HEK293 (cell line): ENCODE measurements around the gene TUT4.

Experiments used
- CTCF ChIA-PET: fragments of 350-600 bp; formaldehyde crosslinking; extraction: SDS; loops from one replicate; lab custom pipeline; 2021; ENCODE audit warnings: antibody characterized with exemption; lab: Yijun Ruan, JAX
- POLR2A ChIA-PET: fragments of 300-600 bp; formaldehyde crosslinking; extraction: SDS; loops from one replicate; lab custom pipeline; 2020; ENCODE audit warnings: antibody characterized with exemption, inconsistent platforms; lab: Yijun Ruan, JAX
- H3K27ac ChIP-seq: fragments of 200-500 bp; sonication (Bioruptor generic); 2 replicates; pipeline ENCODE4 v1.5.1; 2014; ENCODE audit warnings: low read depth, low read length, control low read depth, inconsistent platforms; ENCODE audit errors: extremely low read depth
- H3K36me3 ChIP-seq, 2 experiments: fragments of 200-500 bp in 1 of 2; sonication (Bioruptor generic) in 1 of 2; 1 replicate in 1 of 2; 2 replicates in 1 of 2; pipeline ENCODE4 v1.5.1; 2014 to 2017; ENCODE audit warnings: inconsistent platforms in 2 of 2, low read length in 2 of 2; ENCODE audit not compliant: control insufficient read depth in 2 of 2, insufficient read depth in 1 of 2
- H3K4me1 ChIP-seq: fragments of 200-500 bp; sonication (Bioruptor generic); 2 replicates; pipeline ENCODE4 v1.5.1; 2014; ENCODE audit warnings: mild to moderate bottlenecking, low read length, inconsistent platforms; ENCODE audit not compliant: control insufficient read depth, insufficient read depth
- H3K4me3 ChIP-seq: 2 replicates; pipeline ENCODE4 v1.5.1; 2011; ENCODE audit warnings: low read depth, mild to moderate bottlenecking, control low read depth, low read length, moderate library complexity
- H3K9me3 ChIP-seq: fragments of 200-500 bp; sonication (Bioruptor generic); 2 replicates; pipeline ENCODE4 v1.5.1; 2014; ENCODE audit warnings: low read depth, low read length, inconsistent platforms; ENCODE audit not compliant: control insufficient read depth, insufficient read depth
- GLI2 ChIP-seq: fragments of 450-650 bp; formaldehyde crosslinking; IDR thresholded peaks from 2 replicates; pipeline ENCODE4; 2017; ENCODE audit warnings: missing biosample characterization, missing genetic modification characterization, low read depth, borderline replicate concordance
- KLF1 ChIP-seq: fragments of 450-650 bp; formaldehyde crosslinking; IDR thresholded peaks from 2 replicates; pipeline ENCODE4 v1.5.1; 2016; ENCODE audit warnings: missing biosample characterization, missing genetic modification characterization
- KLF8 ChIP-seq: fragments of 450-650 bp; formaldehyde crosslinking; IDR thresholded peaks from 2 replicates; pipeline ENCODE4 v1.5.1; 2016; ENCODE audit warnings: missing biosample characterization, missing genetic modification characterization
- SCRT1 ChIP-seq: fragments of 450-650 bp; formaldehyde crosslinking; IDR thresholded peaks from 2 replicates; pipeline ENCODE4 v1.5.1; 2016; ENCODE audit warnings: missing biosample characterization, missing genetic modification characterization, borderline replicate concordance
- ZEB2 ChIP-seq: fragments of 450-650 bp; formaldehyde crosslinking; IDR thresholded peaks from 2 replicates; pipeline ENCODE4 v1.5.1; 2016; ENCODE audit warnings: missing biosample characterization, missing genetic modification characterization
- ZNF114 ChIP-seq: fragments of 450-650 bp; formaldehyde crosslinking; IDR thresholded peaks from 2 replicates; pipeline ENCODE4 v1.5.0; 2017; ENCODE audit warnings: missing biosample characterization, missing genetic modification characterization
- ZNF132 ChIP-seq: fragments of 450-650 bp; formaldehyde crosslinking; IDR thresholded peaks from 2 replicates; pipeline ENCODE4 v1.5.1; 2017; ENCODE audit warnings: missing biosample characterization, missing genetic modification characterization, borderline replicate concordance
- ZNF140 ChIP-seq: fragments of 450-650 bp; formaldehyde crosslinking; IDR thresholded peaks from 2 replicates; pipeline ENCODE4 v1.5.1; 2016; ENCODE audit warnings: missing biosample characterization, missing genetic modification characterization
- ZNF175 ChIP-seq: fragments of 450-650 bp; formaldehyde crosslinking; IDR thresholded peaks from 2 replicates; pipeline ENCODE4 v1.5.1; 2016; ENCODE audit warnings: missing biosample characterization, missing genetic modification characterization
- ZNF366 ChIP-seq: fragments of 450-650 bp; formaldehyde crosslinking; conservative IDR thresholded peaks from 2 replicates; pipeline ENCODE4 v1.5.1; 2016; ENCODE audit warnings: missing biosample characterization, missing genetic modification characterization
- ZNF426 ChIP-seq: fragments of 450-650 bp; formaldehyde crosslinking; IDR thresholded peaks from 2 replicates; pipeline ENCODE4 v1.5.1; 2017; ENCODE audit warnings: missing biosample characterization, missing genetic modification characterization, mild to moderate bottlenecking, inconsistent platforms, moderate library complexity
- ZNF48 ChIP-seq: fragments of 450-650 bp; formaldehyde crosslinking; IDR thresholded peaks from 2 replicates; pipeline ENCODE4 v1.5.1; 2016; ENCODE audit warnings: missing biosample characterization, missing genetic modification characterization
- ZNF561 ChIP-seq: fragments of 450-650 bp; IDR thresholded peaks from 2 replicates; pipeline ENCODE4 v1.5.1; 2018; ENCODE audit warnings: missing biosample characterization, missing genetic modification characterization, borderline replicate concordance
- ZNF571 ChIP-seq: fragments of 450-650 bp; formaldehyde crosslinking; IDR thresholded peaks from 2 replicates; pipeline ENCODE4 v1.5.0; 2017; ENCODE audit warnings: missing biosample characterization, missing genetic modification characterization
- ZNF629 ChIP-seq: fragments of 450-650 bp; formaldehyde crosslinking; IDR thresholded peaks from 2 replicates; pipeline ENCODE4 v1.5.1; 2017; ENCODE audit warnings: missing biosample characterization, missing genetic modification characterization
- ZNF660 ChIP-seq: fragments of 450-650 bp; IDR thresholded peaks from 2 replicates; pipeline ENCODE4 v1.5.1; 2018; ENCODE audit warnings: missing biosample characterization, mild to moderate bottlenecking, missing genetic modification characterization
- TF ChIP-seq, protein P1 (sequence below): fragments of 450-650 bp; formaldehyde crosslinking; IDR thresholded peaks from 2 replicates; pipeline ENCODE4 v1.5.1; 2016; ENCODE audit warnings: missing biosample characterization, missing genetic modification characterization
- TF ChIP-seq, protein P2 (sequence below): fragments of 450-650 bp; formaldehyde crosslinking; IDR thresholded peaks from 2 replicates; pipeline ENCODE4 v1.5.1; 2016; ENCODE audit warnings: missing biosample characterization, missing genetic modification characterization
- TF ChIP-seq, protein P3 (sequence below): fragments of 450-650 bp; formaldehyde crosslinking; IDR thresholded peaks from 2 replicates; pipeline ENCODE4 v1.5.1; 2016; ENCODE audit warnings: missing biosample characterization, missing genetic modification characterization
- TF ChIP-seq, protein P4 (sequence below): fragments of 450-650 bp; formaldehyde crosslinking; IDR thresholded peaks from 2 replicates; pipeline ENCODE4 v1.5.1; 2016; ENCODE audit warnings: missing biosample characterization, missing genetic modification characterization, borderline replicate concordance

The TUT4 gene

DNA sequence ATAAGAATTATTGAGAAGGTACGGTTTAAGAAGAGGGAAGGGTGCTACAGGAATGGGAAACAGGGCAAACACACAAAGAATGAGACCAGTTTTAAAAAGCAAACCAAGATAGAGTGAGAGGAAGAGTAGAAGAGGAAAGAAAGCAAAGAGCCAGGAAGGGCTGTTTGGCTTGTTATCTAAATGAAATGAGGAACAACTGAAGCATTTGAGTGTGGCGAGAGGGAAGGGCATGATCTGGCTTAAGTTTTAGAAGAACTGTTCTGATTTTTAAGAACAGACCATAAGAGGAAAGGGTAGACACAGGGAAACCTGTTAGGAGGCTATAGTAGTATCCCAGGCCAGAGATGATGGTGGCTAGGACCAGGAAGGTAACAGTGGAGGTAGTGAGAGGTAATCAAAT, 73.8 kb downstream of the TUT4 start:
- H3K4me1 ChIP-seq: no peaks in the 10 kb centered on the region
- POLR2A ChIA-PET: no interaction called here
- H3K4me3 ChIP-seq: no peak overlapping the region
- H3K36me3 ChIP-seq: peaks cover 14 to 57% of the 10 kb centered on the region in 2 experiments
- H3K9me3 ChIP-seq: no peaks in the 10 kb centered on the region
- TF ChIP-seq ZNF571: no peak
- TF ChIP-seq, protein P1, sequence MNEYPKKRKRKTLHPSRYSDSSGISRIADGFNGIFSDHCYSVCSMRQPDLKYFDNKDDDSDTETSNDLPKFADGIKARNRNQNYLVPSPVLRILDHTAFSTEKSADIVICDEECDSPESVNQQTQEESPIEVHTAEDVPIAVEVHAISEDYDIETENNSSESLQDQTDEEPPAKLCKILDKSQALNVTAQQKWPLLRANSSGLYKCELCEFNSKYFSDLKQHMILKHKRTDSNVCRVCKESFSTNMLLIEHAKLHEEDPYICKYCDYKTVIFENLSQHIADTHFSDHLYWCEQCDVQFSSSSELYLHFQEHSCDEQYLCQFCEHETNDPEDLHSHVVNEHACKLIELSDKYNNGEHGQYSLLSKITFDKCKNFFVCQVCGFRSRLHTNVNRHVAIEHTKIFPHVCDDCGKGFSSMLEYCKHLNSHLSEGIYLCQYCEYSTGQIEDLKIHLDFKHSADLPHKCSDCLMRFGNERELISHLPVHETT (tag by site-specific recombination): no peak
- TF ChIP-seq KLF1 (tag by site-specific recombination): no peak
- no peak for TF ChIP-seq ZNF426 (tag by site-specific recombination)
- no peak for TF ChIP-seq KLF8
- no peak for TF ChIP-seq ZNF561
- no peak for TF ChIP-seq ZNF366 (tag by site-specific recombination)
- TF ChIP-seq, protein P2, sequence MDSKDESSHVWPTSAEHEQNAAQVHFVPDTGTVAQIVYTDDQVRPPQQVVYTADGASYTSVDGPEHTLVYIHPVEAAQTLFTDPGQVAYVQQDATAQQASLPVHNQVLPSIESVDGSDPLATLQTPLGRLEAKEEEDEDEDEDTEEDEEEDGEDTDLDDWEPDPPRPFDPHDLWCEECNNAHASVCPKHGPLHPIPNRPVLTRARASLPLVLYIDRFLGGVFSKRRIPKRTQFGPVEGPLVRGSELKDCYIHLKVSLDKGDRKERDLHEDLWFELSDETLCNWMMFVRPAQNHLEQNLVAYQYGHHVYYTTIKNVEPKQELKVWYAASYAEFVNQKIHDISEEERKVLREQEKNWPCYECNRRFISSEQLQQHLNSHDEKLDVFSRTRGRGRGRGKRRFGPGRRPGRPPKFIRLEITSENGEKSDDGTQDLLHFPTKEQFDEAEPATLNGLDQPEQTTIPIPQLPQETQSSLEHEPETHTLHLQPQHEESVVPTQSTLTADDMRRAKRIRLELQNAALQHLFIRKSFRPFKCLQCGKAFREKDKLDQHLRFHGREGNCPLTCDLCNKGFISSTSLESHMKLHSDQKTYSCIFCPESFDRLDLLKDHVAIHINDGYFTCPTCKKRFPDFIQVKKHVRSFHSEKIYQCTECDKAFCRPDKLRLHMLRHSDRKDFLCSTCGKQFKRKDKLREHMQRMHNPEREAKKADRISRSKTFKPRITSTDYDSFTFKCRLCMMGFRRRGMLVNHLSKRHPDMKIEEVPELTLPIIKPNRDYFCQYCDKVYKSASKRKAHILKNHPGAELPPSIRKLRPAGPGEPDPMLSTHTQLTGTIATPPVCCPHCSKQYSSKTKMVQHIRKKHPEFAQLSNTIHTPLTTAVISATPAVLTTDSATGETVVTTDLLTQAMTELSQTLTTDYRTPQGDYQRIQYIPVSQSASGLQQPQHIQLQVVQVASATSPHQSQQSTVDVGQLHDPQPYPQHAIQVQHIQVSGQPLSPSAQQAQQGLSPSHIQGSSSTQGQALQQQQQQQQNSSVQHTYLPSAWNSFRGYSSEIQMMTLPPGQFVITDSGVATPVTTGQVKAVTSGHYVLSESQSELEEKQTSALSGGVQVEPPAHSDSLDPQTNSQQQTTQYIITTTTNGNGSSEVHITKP (tag by site-specific recombination): no peak
- TF ChIP-seq ZNF175 (tag by site-specific recombination): no peak
- no peak for TF ChIP-seq ZNF660 (tag by site-specific recombination)
- no peak for TF ChIP-seq ZNF114 (tag by site-specific recombination)
- no peak for TF ChIP-seq ZNF140 (tag by site-specific recombination)
- TF ChIP-seq, protein P3, sequence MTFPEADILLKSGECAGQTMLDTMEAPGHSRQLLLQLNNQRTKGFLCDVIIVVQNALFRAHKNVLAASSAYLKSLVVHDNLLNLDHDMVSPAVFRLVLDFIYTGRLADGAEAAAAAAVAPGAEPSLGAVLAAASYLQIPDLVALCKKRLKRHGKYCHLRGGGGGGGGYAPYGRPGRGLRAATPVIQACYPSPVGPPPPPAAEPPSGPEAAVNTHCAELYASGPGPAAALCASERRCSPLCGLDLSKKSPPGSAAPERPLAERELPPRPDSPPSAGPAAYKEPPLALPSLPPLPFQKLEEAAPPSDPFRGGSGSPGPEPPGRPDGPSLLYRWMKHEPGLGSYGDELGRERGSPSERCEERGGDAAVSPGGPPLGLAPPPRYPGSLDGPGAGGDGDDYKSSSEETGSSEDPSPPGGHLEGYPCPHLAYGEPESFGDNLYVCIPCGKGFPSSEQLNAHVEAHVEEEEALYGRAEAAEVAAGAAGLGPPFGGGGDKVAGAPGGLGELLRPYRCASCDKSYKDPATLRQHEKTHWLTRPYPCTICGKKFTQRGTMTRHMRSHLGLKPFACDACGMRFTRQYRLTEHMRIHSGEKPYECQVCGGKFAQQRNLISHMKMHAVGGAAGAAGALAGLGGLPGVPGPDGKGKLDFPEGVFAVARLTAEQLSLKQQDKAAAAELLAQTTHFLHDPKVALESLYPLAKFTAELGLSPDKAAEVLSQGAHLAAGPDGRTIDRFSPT: no peak
- no peak for TF ChIP-seq GLI2
- TF ChIP-seq SCRT1 (tag by site-specific recombination): no peak
- no peak for TF ChIP-seq ZEB2 (tag by site-specific recombination)
- no peak for TF ChIP-seq ZNF629 (tag by site-specific recombination)
- no peak for TF ChIP-seq ZNF132 (tag by site-specific recombination)
- no peak for TF ChIP-seq ZNF48
- TF ChIP-seq, protein P4, sequence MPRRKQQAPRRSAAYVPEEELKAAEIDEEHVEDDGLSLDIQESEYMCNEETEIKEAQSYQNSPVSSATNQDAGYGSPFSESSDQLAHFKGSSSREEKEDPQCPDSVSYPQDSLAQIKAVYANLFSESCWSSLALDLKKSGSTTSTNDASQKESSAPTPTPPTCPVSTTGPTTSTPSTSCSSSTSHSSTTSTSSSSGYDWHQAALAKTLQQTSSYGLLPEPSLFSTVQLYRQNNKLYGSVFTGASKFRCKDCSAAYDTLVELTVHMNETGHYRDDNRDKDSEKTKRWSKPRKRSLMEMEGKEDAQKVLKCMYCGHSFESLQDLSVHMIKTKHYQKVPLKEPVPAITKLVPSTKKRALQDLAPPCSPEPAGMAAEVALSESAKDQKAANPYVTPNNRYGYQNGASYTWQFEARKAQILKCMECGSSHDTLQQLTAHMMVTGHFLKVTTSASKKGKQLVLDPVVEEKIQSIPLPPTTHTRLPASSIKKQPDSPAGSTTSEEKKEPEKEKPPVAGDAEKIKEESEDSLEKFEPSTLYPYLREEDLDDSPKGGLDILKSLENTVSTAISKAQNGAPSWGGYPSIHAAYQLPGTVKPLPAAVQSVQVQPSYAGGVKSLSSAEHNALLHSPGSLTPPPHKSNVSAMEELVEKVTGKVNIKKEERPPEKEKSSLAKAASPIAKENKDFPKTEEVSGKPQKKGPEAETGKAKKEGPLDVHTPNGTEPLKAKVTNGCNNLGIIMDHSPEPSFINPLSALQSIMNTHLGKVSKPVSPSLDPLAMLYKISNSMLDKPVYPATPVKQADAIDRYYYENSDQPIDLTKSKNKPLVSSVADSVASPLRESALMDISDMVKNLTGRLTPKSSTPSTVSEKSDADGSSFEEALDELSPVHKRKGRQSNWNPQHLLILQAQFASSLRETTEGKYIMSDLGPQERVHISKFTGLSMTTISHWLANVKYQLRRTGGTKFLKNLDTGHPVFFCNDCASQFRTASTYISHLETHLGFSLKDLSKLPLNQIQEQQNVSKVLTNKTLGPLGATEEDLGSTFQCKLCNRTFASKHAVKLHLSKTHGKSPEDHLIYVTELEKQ (tag by site-specific recombination): no peak
- TF ChIP-seq, all 188 proteins: peak for 0
- CTCF ChIA-PET: no interaction called here
- H3K27ac ChIP-seq: no peak overlapping the region
